Stimulated activated CD4-positive, alpha-beta T cell treated with anti-CD3 and anti-CD28 coated beads, Interleukin-1b, Interleukin-23, amount 100 ng/mL, for 1 hour (primary cell): ENCODE results near the gene OR8B12.
"Not testable (repeated sequence)": the region's sequence is repeated elsewhere in the genome, so short reads cannot be mapped to it uniquely, and the experiment has no call there.

Experiments used
- DNase-seq, 2 donors: peaks; one replicate each; pipeline ENCODE4 v3.0.0-alpha.2; 2020; ENCODE audit warnings: low read depth in 2 of 2

The OR8B12 gene

DNA sequence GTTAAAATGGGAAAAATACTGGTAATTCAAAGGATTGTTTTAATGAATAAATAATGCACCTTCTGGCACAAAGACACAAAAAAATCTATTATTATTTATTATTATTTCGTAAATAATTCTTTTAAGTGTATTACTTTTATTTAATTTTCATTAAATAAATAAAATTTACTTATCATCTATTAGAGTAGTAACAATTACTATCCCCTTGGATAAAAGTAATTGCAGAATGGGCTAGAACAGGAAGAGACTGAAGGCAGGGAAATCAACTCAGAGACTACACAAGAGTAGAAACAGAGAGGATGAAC lies 23.0 kb downstream of the OR8B12 start:
- no peak for DNase-seq

DNA sequence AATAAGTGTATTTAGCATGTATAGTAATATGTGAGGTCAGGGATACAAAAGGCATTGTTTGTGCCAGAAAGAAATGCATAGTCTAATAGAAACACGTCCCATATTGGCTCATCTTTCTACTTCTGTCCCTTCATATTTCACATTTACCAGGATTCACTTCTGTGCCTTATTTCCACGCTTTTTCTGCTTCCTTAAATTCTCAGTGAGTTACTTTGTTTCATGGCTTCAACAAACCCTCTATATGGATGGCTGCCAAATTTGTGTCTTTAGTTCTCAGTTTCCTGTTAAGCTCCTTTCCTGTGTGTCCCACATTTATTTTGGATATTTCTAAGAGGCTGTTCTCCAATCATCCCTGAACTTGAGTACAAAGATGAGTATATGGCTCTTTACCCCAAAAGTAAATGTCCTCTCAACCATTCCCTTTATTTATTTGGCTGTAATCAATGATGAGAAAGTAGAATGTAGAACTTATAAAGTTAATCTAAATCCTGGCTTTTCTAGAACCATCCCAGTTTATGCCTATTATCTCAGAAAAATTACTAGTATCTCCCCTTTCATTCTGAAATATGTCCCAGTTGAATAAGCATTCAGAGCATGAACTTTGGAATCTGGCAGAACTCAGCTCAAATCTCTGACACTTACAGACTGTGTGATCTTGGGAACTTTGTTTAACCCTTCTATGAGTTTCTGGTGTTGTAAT lies 23.5 kb downstream of the OR8B12 start:
- no peak for DNase-seq

DNA sequence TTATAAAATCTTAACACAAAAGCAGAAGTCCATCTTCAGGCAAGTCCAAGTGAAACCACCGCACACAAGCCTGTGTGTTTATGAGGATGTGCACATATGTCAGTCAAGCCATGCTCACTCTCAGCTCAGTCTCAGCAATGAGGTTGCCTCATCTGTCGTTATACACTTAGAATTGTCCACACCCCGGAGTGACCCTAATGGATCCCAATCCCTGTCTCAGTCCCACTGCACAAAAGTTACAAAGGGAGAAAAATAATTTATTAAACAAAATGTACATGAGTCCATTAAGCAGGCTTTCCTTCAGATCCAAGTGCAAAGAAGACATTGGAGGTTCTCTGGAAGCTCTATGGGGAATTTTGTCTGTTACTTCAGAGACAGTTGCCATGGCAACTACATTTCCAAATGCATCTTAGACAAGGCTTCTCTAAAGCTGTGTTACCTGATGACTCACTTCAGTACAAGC lies 24.4 kb downstream of the OR8B12 start:
- no peak for DNase-seq

DNA sequence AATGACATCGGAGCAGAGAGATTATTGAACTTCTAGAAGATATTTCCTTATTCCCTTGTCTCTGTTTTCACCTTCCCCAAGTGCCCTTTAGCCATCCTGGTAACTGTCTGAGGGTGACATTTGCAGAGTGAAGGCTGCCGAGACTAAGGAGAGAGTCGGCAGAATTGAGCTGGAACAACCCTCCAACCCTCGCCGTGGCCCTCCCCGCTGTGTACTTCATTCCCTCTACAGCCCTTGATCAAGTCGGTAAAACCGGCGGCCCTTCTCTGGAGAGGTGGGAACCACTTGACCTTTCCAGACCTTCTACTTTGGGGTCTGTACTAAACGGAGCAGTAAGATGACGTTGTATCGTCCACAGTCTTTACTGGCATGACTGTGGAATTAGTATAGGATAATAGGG lies 26.1 kb downstream of the OR8B12 start:
- no peak for DNase-seq

DNA sequence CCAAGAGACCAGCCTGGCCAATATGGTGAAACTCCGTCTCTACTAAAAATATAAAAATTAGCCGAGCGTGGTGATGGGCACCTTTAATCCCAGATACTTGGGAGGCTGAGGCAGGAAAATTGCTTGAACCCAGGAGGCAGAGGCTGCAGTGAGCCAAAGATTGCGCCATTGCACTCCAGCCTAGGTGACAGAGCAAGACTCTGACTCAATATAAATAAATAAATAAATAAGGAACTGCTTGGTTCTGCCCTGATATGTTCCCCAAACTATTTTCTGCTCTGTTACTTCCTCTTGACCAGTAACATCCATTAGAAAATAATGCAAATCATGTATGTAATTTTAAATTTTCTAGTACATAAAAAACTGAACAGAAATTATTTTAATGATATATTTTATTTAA lies 28.8 kb downstream of the OR8B12 start:
- DNase-seq = not testable (repeated sequence)

DNA sequence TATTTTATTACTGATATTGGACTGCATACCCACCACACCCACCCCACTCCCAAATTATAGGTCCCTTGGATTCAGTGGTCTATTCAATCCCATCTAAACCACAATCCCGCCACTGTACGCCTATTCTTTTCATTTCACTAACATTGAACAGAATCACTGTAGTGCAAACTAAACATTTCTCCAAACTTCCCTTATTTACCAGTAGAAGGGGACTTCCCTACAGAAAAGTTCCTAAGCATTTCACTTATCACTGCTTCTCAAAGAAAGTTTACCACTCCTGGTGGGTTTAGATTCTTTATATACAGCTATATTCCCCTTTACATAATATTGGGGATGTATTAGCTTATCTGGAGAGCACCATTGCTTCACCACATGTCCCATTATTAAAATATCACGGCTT lies 29.3 kb downstream of the OR8B12 start:
- no peak for DNase-seq

DNA sequence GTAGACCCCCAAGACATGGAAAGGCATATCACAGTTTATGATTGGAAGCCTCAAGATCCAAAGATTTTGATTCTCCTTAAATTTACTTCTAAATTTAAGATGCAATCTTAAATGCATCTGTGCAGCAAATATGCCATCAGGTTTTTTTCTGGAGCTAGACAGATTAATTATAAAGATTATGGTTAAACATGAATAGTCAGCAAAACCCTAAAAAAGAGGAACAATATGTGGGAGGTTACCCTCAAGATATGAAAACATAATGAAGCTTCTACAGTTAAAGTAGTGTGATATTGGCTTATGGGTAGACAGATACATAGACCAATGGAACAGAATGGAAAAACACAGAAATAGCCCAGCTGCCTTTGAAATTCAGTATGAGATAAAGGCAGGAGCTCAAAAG lies 31.7 kb downstream of the OR8B12 start:
- no peak for DNase-seq

DNA sequence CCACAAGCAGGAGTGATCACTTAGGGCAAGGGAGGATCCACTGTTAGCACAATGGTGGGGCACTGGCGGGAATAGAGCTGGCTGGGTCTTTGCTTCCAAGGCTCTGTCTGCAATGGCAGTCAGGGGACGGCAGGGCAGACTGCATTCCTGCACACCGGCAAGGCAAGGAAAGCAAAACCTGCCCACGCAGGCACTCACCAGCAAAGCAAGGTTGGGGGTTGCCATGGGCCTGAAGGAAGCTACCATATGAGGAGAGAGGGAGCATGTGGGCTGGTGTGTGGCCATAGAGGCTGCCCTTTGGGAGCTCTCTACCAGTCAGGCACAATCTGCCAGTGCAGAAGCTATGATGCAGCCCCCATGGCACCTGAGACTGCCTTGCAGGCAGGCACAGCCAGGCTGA lies 33.2 kb downstream of the OR8B12 start:
- no peak for DNase-seq

DNA sequence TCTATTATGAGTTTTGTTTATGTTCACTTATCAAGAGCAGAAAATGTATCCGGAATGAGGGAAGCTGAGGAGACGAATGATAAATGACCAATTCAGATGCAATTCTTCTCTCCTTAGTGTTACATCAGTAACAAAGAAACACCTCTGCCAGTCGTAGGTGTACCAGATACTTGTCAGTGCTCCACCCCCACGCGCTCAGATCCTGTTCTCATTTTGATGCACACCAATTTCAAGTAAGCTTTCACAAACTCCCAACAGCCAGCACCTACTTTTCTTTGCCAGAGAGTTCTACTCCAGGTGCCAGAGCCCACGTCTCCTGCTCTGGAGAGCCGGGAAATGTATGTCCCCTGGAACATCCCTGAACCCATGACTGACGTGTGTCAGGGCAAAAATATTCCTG lies 43.7 kb downstream of the OR8B12 start:
- no peak for DNase-seq

DNA sequence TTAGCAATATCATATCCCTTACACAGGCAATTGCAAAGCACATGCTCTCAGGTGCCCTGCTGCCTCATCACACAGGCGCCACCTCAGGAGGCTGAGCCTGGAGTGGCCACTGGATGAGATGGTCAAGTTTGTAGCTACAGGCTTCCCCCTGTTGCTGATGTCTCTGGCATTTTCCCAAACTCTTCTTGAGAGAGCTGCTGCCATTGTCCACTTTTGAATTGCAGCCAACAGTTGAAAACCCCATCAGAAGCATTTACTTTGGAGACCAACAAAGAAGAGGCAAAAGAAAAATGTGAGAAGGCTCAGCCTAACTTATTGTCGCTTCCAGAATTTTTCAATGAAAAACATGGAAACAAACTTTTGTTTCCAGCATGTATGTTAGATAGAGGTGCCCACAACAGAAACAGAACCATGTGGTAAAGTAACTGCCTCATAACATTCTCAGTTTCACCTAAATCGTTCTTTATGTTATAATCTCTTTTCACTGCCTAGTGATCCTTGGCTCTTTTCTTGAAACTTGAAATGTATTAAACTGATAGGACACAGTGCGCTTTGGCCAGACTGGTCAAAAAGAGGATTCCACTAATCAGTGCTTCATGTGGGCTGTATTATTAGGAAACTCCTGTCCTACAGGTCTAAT lies 50.3 kb downstream of the OR8B12 start:
- DNase-seq = no peak
